Astrocyte (in vitro differentiated cells and primary cell): ENCODE results near the gene SIGLEC12. TPM values are rescaled to one million over a fixed set of nuclear protein-coding genes. Genes with fewer than 3 reads are reported as not detected.

Source experiments
- DNase-seq: peaks from one replicate; pipeline ENCODE4 v3.0.0-alpha.2; 2010; ENCODE audit warnings: low read depth
- FAIRE-seq: peaks from 2 replicates; lab custom pipeline; 2011; peaks lifted over from hg19 to GRCh38; lab: Jason Lieb, UNC
- H2AFZ ChIP-seq: 2 replicates; pipeline ENCODE4 v1.6.0; 2012; ENCODE audit warnings: low read depth, low read length, inconsistent platforms
- H3K27ac ChIP-seq: 2 replicates; pipeline ENCODE4 v1.5.1; 2011; ENCODE audit warnings: low read depth, low read length, inconsistent platforms
- H3K27me3 ChIP-seq: 2 replicates; pipeline ENCODE4 v1.6.0; 2011; ENCODE audit warnings: low read length, inconsistent platforms; ENCODE audit not compliant: insufficient read depth
- H3K36me3 ChIP-seq: 2 replicates; pipeline ENCODE4 v1.5.1; 2011; ENCODE audit warnings: low read length, inconsistent platforms; ENCODE audit not compliant: insufficient read depth
- H3K4me1 ChIP-seq: 2 replicates; pipeline ENCODE4 v1.5.1; 2011; ENCODE audit warnings: low read length, inconsistent platforms; ENCODE audit not compliant: insufficient read depth
- H3K4me2 ChIP-seq: 2 replicates; pipeline ENCODE4 v1.6.0; 2012; ENCODE audit warnings: low read length, inconsistent platforms
- H3K4me3 ChIP-seq: 2 replicates; pipeline ENCODE4 v1.5.1; 2011; ENCODE audit warnings: low read depth, mild to moderate bottlenecking, low read length, inconsistent platforms; ENCODE audit not compliant: insufficient read depth
- H3K79me2 ChIP-seq: 2 replicates; pipeline ENCODE4 v1.6.0; 2012; ENCODE audit warnings: mild to moderate bottlenecking, low read length, inconsistent platforms; ENCODE audit not compliant: insufficient read depth
- H3K9ac ChIP-seq: 2 replicates; pipeline ENCODE4 v1.6.0; 2012; ENCODE audit warnings: mild to moderate bottlenecking, low read length, inconsistent platforms
- H3K9me3 ChIP-seq: 2 replicates; pipeline ENCODE4 v1.5.1; 2012; ENCODE audit warnings: low read depth, mild to moderate bottlenecking, low read length, inconsistent platforms; ENCODE audit not compliant: insufficient read depth
- H4K20me1 ChIP-seq: 2 replicates; pipeline ENCODE4 v1.6.0; 2012; ENCODE audit warnings: low read length, inconsistent platforms; ENCODE audit not compliant: insufficient read depth
- H3K27ac Mint-ChIP-seq: one replicate; pipeline ENCODE4 v1.8.0; 2021; ENCODE audit warnings: mild to moderate bottlenecking, mixed read lengths; ENCODE audit not compliant: unreplicated experiment
- H3K27me3 Mint-ChIP-seq: one replicate; pipeline ENCODE4 v1.8.0; 2021; ENCODE audit warnings: low read depth, mixed read lengths; ENCODE audit not compliant: unreplicated experiment
- H3K36me3 Mint-ChIP-seq: one replicate; pipeline ENCODE4 v1.8.0; 2021; ENCODE audit warnings: low read depth, mixed read lengths; ENCODE audit not compliant: unreplicated experiment
- H3K4me1 Mint-ChIP-seq: one replicate; pipeline ENCODE4 v1.8.0; 2021; ENCODE audit warnings: low read depth, mixed read lengths; ENCODE audit not compliant: unreplicated experiment
- H3K4me3 Mint-ChIP-seq: one replicate; pipeline ENCODE4 v1.8.0; 2021; ENCODE audit warnings: mild to moderate bottlenecking, moderate library complexity, mixed read lengths; ENCODE audit not compliant: unreplicated experiment
- H3K9me3 Mint-ChIP-seq: one replicate; pipeline ENCODE4 v1.8.0; 2021; ENCODE audit warnings: mild to moderate bottlenecking, mixed read lengths; ENCODE audit not compliant: unreplicated experiment
- CTCF ChIP-seq: IDR thresholded peaks from 2 replicates; pipeline ENCODE4 v1.5.1; 2011; ENCODE audit warnings: low read depth, mild to moderate bottlenecking, inconsistent platforms, low read length, moderate library complexity; ENCODE audit not compliant: insufficient read depth
- EZH2 ChIP-seq: IDR thresholded peaks from 2 replicates; pipeline ENCODE4 v1.6.1; 2012; ENCODE audit warnings: mild to moderate bottlenecking, low read length, inconsistent platforms; ENCODE audit not compliant: insufficient read depth
- total RNA-seq: library from RNA; stranded (reverse); gene quantifications from 2 replicates; pipeline ENCODE4 v1.2.1, GENCODE V29; 2021

SIGLEC12 gene
- total RNA-seq, 1 donor from 2014 or later = not detected

- H4K20me1 ChIP-seq = no peaks in the 10 kb centered on the region
- no peak overlapping the region for H3K9ac ChIP-seq
- H3K4me1 Mint-ChIP-seq = peaks cover 7% of the 10 kb centered on the region
- no peaks in the 10 kb centered on the region for H3K36me3 ChIP-seq
- no peak overlapping the region for H2AFZ ChIP-seq
- no peak for TF ChIP-seq EZH2
- TF ChIP-seq CTCF = no peak
- FAIRE-seq (no peak), DNase-seq (no peak)
- no peak overlapping the region for H3K4me3 ChIP-seq
- H3K9me3 ChIP-seq = no peaks in the 10 kb centered on the region
- no peaks in the 10 kb centered on the region for H3K36me3 Mint-ChIP-seq
- H3K9me3 Mint-ChIP-seq = peaks cover 2% of the 10 kb centered on the region
- no peaks in the 10 kb centered on the region for H3K27me3 ChIP-seq
- no peaks in the 10 kb centered on the region for H3K4me1 ChIP-seq
- no peak overlapping the region for H3K27ac Mint-ChIP-seq
- H3K4me2 ChIP-seq = no peak overlapping the region
- no peaks in the 10 kb centered on the region for H3K79me2 ChIP-seq
- H3K27me3 Mint-ChIP-seq = peaks cover 26% of the 10 kb centered on the region
- no peak overlapping the region for H3K27ac ChIP-seq
- no peak overlapping the region for H3K4me3 Mint-ChIP-seq
Observed at GRCh38 chr19:51441410-51442390, 59.9 kb downstream of the SIGLEC12 start.

Other genes with a start within 250 kb of the SIGLEC12 start
- gene IGLON5, start 190.2 kb downstream of the SIGLEC12 start, total RNA-seq = 5.4 and 6.6 TPM in 2 replicates
- 4.2 and 4.7 TPM in 2 replicates for gene VSIG10L, start 159.7 kb downstream of the SIGLEC12 start, total RNA-seq
- 64.3 and 72.5 TPM in 2 replicates for gene ETFB, start 135.4 kb downstream of the SIGLEC12 start, total RNA-seq
- 0.84 and 1.4 TPM in 2 replicates for gene CLDND2, start 132.8 kb downstream of the SIGLEC12 start, total RNA-seq
- gene NKG7, start 129.1 kb downstream of the SIGLEC12 start, total RNA-seq = not detected in 2 replicates
- not detected in 2 replicates for gene LIM2, start 113.8 kb downstream of the SIGLEC12 start, total RNA-seq
- not detected in 2 replicates for gene C19orf84, start 111.2 kb downstream of the SIGLEC12 start, total RNA-seq
- gene SIGLEC10, start 84.2 kb downstream of the SIGLEC12 start, total RNA-seq = not detected in 2 replicates
- gene SIGLEC8, start 43.3 kb downstream of the SIGLEC12 start, total RNA-seq = not detected in 2 replicates
- not detected in 2 replicates for gene CEACAM18, start 23.3 kb downstream of the SIGLEC12 start, total RNA-seq
- gene SIGLEC6, start 29.9 kb upstream of the SIGLEC12 start, total RNA-seq = not detected in 2 replicates
- 14.3 and 15.1 TPM in 2 replicates for gene ZNF175, start 69.5 kb upstream of the SIGLEC12 start, total RNA-seq
- not detected in 2 replicates for gene SIGLEC5, start 128.6 kb upstream of the SIGLEC12 start, total RNA-seq
- not detected in 2 replicates for gene SIGLEC14, start 145.0 kb upstream of the SIGLEC12 start, total RNA-seq
- gene SPACA6, start 191.5 kb upstream of the SIGLEC12 start, total RNA-seq = 51.0 and 62.5 TPM in 2 replicates
- not detected in 2 replicates for gene HAS1, start 222.2 kb upstream of the SIGLEC12 start, total RNA-seq